Anterior cingulate cortex (tissue), 58 donors: ENCODE results near the gene ITIH3.

Experiments
- DNase-seq, 58 donors: peaks; one replicate each; lab custom pipeline; 2025; lab: John Stamatoyannopoulos, UW

The ITIH3 gene

GRCh38 chr3:52791928-52792327 is 2.7 kb upstream of the ITIH3 start:
- no peak for DNase-seq

- no peak for DNase-seq
Observed at GRCh38 chr3:52792413-52792812, 2.2 kb upstream of the ITIH3 start.

- DNase-seq: no peak
Observed at GRCh38 chr3:52792961-52793695, 1.5 kb upstream of the ITIH3 start.

GRCh38 chr3:52793702-52794611 is 639 bp upstream of the ITIH3 start:
- DNase-seq: no peak

- DNase-seq: no peak
Observed at GRCh38 chr3:52795298-52795900, 803 bp downstream of the ITIH3 start.

GRCh38 chr3:52796411-52796810 is 1.8 kb downstream of the ITIH3 start:
- no peak for DNase-seq

GRCh38 chr3:52798376-52798977 is 3.9 kb downstream of the ITIH3 start:
- DNase-seq: no peak

GRCh38 chr3:52798978-52799476 is 4.4 kb downstream of the ITIH3 start:
- DNase-seq: peak in 1 of 58 donors; percentile 7

GRCh38 chr3:52800079-52800478 is 5.5 kb downstream of the ITIH3 start:
- no peak for DNase-seq

GRCh38 chr3:52801839-52802238 is 7.2 kb downstream of the ITIH3 start:
- DNase-seq: no peak

GRCh38 chr3:52805270-52806039 is 10.9 kb downstream of the ITIH3 start:
- DNase-seq: no peak

GRCh38 chr3:52809149-52809548 is 14.6 kb downstream of the ITIH3 start:
- no peak for DNase-seq

GRCh38 chr3:52809662-52810377 is 15.2 kb downstream of the ITIH3 start:
- DNase-seq: no peak

GRCh38 chr3:52810923-52811322 is 16.3 kb downstream of the ITIH3 start:
- DNase-seq: no peak

- DNase-seq: no peak
Observed at GRCh38 chr3:52811452-52812011, 16.9 kb downstream of the ITIH3 start.

- DNase-seq: no peak
Observed at GRCh38 chr3:52813810-52814209, 19.2 kb downstream of the ITIH3 start.

GRCh38 chr3:52816199-52816598 is 21.6 kb downstream of the ITIH3 start:
- DNase-seq: no peak

- no peak for DNase-seq
Observed at GRCh38 chr3:52816654-52817053, 22.1 kb downstream of the ITIH3 start.

GRCh38 chr3:52817221-52817620 is 22.6 kb downstream of the ITIH3 start:
- no peak for DNase-seq
